GM18907 (cell line): ENCODE measurements around the gene DST.
A peak's percentile ranks its signal among the peaks of the same experiment; 100 is the strongest.

Experiments
- ATAC-seq: cut with Tn5 transposase; IDR thresholded peaks from one replicate; pipeline ENCODE4 v1.9.1; 2021; ENCODE audit warnings: mild to moderate bottlenecking, moderate library complexity; ENCODE audit not compliant: unreplicated experiment

The DST gene

DNA sequence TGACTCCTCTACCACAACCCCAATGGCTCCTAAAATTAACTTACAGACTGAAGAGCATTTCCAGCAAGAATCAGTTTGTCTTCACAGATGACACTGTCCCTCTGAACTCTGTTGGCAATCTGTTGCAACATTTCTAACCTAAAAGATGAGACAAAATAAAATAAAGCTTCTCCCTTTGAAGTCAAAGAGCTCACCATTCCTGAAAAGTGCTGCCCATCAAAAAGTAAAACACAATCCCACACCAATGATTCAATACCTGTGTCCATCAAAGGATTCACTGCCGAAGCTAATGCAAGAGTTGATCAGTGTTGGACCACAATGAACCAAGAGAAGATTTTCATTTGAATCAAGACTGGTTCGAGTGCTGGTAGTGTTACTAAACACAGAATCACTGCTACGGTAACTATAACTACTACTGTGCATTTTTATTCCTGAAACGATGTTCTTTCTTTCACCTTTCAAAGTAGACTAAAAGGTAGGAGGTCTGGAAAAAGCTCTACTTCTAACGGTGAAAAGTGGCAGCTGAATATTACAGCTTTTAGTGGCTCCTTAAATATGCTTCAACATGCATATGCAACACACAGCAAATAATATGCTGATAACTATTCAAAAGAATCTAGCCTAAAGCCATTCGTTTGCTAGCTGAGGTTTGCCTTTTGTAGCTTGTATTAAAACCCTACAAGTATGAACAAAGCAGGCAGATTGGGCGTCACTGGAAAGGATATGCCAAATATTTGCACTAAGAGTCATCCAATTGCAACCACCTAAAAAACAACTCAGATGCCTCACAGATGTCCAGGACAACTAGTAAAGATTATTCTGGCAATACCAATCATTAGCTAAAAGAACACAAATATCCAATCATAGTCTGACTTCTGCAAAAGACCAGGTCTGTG lies at the start of gene DST:
Gene DST, minus strand, starts transcription at position 524 of the 896 bp plus-strand sequence.
- no peak for ATAC-seq

DNA sequence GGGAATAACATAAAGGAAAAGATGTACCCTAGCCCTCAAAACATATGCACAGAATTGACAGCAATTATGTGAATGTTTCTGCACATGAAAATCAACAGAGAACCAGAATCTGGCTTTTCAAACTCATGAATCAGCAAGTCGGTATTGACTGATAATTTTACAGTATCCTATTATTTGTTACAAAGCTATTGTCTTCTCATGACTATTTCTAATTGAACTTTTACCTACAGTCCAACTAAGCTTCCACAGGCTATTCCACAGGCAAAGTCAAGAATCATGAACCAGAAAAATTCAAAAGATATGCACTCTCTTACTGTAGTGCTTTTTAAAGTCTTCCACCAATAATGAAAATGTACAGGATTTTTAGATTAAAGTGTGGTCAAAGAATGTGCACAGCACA lies 49.1 kb upstream of the DST start:
- ATAC-seq: no peak

DNA sequence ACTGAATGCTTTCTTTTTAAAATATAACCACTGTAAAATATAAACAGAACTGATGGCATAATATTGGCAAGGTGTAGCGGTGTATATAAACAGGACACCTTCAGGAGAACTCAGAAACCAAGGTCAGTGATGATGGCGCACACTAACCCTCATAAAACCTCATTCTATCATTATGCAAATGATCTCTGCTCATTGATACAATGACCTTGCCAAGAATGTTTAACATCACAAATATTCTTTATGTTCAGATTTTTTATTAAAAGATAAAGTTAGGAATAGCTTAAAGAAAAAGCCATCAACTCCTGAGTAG lies 48.6 kb upstream of the DST start:
- ATAC-seq: no peak

DNA sequence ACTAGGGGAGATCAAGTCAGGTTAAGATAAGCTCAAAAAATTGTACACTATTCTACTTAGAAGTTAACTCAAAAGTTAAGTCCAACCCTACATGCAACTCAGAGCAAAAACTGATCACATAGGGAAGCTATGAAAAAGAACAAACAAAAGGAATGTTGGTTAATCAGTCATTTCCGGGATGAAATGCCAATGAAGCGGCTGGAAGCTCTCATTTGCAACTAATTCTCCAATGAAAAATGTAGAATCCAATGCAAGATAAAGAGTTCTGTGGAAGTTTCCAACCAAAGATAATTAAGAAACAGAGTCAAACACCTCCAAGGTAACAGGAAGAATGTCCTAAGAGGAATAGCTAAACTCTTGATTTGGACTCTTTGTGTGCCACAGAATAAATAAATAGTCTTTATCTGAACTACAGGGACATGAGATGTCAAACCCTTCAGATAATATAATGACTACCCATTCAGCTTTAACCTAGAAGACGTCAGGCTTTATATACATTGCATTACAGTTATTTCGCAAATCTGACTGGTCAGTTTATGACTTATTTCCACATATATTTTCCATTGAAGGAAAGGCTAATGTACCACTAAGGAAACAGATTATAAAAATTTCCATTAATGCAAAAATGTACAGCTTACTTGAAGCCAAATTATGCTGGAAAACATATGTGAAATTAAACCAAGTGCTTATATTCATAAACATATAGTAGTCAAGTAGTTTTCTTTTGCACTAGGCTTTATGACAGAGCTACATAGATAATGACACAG lies 48.0 kb upstream of the DST start:
- no peak for ATAC-seq

DNA sequence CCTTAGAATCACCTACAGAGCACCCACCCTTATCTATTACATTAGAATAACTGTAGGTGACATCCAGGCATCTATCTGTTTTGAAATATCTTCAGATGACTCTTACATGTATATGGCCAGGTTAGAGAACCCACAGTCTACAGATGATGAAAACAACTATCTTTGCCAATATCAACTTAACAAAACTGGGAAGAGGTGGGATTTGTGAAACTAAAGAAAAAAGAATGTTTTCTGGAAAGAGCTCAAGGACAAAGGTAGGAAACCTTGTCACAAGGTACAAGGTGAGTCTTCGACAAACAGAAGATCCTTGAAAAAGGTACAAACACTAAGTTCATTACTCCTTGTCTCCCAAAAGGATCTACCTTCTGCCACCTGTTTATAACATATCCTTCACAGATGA lies 47.0 kb upstream of the DST start:
- peak; percentile 6 for ATAC-seq

DNA sequence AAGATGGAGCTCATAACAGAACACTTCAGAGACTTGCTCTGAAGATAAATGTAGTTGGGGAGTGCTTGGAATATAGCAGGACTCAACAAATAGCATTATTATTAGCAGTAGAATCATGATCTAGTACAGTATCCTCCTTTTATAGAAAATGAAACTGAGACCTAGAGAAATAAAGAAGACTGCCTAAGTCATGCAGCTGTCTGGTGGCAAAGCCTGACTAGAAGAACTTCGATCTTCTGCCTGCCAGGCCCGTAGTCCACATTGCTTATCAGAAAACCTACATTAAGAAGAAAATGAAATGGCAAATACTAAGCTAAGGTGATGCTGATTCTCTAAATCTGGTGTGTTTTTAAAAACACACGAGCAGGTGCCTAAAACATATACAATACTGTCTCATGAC lies 46.4 kb upstream of the DST start:
- ATAC-seq: peak; percentile 71

DNA sequence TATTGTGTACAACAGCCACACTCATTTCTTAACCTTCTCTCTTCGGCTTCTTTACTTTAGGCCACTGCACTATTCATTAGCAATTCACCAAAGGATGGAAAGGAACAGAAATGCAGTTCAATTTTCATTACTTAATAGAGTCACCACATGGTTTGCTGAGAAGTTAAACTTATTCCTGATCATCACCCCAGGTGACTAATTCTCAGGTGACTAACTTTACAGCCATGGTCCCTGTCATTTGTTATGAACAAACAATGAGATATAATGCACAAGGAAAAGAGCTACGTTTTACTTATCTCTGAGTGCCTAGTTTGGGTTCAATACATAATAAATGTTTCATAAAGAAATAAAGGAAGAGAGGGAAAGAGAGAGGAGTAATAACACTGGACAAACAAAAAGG lies 45.8 kb upstream of the DST start:
- no peak for ATAC-seq

DNA sequence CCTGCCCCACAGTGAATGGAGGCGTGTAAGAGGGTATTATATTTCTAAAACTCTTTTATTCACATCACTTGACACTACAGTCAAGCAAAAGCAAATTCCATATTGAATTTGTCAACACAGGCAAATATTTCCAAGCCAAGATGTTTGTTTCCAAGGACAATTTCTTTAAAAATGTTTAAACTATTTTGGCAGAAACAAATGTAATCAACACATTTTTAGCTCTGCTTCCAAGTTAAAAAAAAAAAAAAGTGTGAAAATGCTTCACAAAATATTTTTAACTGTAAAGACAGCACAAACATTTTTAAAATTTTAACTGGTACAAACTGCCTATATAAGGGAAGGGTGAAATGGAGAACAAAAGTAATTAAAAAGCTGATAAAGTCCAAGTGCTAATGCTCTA lies 44.9 kb upstream of the DST start:
- no peak for ATAC-seq

DNA sequence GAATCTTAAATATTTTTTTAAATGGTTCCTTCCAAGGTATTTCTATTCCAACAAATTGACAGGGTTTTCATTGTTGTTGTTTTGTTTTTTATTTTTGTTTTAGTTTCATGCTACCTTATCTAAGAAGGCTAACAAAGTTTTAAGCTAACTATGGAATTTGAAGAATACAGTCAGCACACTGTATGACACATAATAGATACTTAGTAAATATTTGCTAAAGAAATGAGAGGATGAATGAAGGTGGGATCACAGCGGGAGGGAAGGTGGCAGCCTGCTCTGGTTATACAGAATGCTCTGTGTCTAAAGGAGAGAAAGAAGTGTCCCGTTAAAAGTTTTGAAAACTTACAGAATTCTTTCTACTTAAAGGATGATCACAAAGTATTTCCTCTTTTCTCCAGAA lies 43.7 kb upstream of the DST start:
- no peak for ATAC-seq

DNA sequence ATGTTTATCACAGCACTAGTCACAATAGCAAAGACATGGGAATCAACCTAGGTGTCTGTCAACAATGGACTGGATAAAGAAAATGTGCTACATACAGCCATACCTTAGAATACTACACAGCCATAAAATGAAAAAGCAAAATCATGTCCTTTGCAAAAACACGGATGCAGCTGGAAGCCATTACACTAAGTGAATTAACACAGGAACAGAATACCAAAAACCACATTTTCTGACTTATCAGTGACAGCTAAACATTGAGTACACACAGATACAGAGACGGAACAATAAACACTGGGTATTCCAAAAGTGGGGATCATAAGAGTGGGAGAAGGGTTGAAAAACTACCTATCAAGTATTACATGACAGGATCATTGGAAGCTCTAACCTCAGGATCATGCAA lies 43.3 kb upstream of the DST start:
- no peak for ATAC-seq

DNA sequence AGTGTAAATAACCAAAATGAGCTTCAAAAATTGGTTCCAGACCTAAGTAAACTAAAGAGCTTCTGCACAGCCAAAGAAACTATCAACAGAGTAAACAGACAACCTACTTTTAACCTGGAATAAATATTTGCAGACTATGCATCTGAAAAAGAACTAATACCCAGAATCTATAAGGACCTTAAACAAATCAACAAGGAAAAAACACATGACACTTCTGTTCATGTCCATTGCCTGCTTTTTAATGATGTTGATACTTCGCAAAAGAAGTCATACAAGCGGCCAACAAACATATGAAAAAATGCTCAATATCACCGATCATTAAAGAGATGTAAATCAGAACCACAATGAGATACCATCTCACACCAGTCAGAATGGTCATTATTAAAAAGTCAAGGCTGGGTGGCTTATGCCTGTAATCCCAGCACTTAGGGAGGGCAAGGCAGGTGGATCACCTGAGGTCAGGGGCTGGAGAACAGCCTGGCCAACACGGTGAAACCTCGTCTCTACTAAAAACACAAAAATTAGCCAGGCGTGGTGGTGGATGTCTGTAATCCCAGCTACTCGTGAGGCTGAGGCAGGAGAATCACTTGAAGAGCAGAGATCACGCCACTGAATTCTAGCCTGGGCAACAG lies 42.5 kb upstream of the DST start:
- ATAC-seq: no peak

DNA sequence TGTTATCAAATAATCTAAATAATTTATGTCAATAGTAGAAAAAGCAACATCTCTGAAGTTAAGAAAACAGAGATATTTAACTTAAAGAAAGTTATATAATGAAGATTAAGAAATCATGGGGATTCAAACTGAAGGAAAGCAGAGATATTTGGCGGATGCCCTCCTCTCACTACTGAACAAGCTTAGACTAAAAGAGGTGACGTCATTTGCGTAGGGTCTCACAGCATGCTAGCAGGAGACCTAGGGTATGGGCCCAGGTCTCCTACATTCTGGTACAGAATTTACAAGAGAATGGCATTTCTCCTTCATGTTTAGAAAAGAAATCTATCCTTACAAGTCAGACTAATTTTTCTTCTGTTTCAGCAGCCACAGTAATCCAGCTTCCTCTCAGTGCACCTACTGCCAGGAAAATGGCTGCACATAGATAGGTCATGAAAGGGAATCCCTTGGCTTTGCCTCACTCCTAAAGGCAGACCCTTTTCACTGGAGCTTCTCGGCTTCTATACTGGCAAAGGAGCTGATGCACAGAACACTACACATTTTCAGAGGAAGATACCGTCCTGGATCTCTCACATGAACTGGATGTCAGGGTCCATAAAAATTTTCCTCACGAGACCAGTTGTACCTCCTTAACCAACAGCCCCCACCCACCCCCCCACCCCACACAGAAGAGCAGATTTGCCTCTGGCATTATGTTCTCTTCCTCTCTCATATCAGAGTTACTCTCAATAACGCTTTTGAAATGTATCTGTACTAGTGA lies 41.8 kb upstream of the DST start:
- ATAC-seq: no peak

DNA sequence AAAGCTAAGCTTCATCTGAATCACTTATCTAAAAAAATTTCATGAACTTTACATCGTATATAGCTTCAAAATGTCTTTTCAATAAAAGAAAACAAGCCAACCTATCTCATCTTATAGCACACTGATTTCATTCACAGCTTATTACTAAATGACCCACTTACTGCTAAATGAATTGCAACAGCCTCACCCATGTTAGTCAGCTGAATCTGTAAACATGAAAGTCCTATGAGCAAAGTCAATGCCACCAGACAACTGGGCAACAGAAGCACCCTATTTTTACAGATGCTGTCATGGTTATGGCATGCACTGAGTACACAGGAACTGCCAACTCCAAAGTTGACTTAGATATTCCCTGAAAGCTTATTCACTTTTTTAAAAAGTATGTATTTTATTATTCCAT lies 41.2 kb upstream of the DST start:
- ATAC-seq: no peak

DNA sequence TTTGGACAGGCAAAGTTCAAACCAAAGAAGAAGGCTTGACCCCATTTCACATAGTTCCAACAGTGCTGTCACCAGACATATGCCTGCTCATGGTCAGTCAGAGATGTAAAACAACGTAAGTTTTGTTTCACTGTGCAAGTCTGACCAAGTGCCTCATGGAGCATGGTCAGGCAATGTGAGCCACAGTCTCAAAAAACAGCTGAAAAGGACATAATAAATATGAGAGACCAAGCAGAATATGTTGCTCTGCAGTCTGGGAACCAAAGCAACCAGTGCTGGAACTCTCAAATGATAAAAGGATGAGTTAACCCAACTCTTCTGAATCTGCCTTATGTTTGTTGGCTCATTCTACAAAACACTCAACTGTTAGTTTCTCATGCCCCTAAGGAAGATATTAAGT lies 39.9 kb upstream of the DST start:
- no peak for ATAC-seq

DNA sequence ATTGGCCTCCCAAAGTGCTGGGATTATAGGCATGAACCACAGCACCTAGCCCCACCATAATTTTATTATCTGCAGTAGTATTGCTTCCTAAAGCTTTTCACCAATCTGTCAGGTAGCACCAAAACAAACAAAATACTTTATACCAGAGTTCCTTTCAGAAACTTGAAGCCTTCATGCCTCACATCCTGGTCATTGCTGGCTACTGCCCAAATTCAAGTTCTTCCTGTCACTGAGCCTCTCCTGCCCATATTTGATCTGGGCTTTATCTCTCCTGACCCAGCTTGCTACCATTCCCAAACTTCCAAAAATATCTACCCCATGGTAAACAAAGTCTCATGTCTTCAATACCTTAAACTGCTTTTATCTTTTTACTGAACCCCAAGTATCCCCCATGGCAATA lies 34.9 kb upstream of the DST start:
- ATAC-seq: no peak

DNA sequence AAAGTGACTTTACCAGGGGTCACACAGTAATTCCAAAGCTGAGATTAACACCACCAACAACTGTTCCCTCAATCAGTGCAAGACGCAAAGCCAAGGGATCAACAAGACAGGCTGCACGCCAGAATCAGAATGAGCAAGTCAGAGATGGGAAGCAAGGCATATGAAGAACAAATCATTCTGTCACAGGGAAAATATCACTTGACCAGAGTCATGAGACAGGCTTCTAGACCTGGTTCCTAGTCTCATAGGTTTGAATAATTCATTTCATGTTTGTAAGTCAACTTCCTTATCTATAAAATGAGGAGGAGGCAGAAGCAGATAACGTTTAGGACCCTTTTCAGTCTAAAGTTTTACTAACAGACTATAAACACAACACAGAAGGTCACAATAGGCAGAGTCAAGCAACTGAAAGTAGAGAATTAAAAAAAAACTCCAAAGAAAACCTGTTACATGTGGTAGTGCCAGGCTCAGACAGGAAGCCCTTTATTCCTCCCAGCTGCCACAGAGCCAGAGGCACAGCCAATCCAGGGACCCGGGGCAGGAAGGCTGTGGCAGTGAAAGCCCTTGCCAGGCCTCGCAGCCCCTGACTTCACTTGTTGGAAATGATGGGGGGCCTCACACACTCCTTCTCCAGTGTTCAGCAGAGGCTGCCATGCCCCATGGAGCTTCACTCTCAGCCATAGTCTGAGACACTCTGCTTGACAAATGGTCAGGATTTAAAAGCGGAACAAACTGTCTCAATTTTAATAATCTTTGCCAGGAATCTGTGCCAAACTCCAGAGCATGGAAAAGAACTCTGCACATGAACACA lies 29.2 kb upstream of the DST start:
- ATAC-seq: no peak

DNA sequence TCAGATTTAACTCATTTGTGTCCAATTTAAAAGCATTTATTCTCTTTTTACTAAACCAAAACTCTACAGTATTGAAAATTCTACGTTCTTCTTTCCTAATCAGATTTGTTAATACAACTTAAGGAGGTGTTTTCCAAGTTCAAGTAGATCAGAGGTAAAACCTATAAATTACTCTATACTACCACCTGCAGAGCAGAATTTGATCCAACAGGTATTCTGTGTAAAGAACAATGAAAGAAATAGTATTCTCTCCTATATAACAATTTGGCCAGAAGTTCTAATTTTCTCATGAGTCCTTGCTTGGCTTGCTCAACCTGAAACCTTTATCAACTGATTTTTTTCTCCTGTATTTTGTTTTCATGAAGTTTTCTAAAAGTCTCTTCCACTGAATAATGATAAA lies 28.5 kb upstream of the DST start:
- no peak for ATAC-seq

DNA sequence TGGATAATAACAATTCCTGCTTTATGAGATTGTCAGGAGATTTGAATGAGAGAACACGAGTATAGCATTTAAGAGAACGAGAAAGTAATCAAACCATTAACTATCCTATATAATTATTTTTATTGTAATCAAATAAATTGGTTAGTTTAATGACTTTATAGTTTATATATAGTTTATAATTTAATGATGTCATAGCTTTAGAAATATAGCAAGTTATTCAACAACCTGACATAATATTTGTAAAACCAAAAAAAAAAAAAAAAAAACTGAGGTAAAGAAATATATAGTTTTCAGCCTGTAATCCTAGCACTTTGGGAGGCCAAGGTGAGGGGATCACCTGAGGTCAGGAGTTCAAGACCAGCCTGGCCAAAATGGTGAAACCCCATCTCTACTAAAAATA lies 26.4 kb upstream of the DST start:
- no peak for ATAC-seq

DNA sequence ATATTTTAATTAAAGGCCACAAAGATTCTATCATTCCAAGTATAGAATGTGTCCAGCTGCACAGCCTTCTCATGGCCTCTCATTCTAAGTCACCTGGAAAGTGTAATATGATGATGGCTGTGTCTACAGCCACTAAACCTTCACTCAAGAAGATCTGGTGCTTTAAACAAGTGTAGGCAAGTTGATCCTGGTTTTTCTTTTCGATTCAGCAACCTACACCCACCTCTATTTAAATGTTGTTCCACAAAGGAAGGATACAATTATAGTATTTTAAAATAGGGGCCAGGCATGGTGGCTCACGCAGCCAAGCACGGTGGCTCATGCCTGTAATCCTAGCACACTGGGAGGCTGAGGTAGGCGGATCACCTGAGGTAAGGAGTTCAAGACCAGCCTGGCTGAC lies 25.5 kb upstream of the DST start:
- ATAC-seq: no peak

DNA sequence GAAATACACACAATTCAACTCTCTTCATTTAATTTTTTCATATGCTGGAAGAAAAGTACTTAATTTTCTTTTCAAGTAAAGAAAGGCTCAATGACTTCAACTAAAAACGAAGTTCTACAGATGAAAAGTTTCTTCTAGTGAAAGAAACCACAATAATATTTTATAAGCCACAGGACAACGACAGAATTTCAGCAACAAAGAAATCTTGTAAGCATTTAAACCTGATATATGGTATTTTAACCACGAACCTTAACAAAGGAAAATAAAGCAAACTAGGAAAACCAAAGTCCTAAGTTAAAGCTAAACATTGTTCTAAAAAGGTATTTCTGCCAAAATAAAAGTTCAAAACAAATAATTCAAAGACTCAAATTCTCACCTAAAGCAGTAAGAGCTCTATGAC lies 24.6 kb upstream of the DST start:
- no peak for ATAC-seq

DNA sequence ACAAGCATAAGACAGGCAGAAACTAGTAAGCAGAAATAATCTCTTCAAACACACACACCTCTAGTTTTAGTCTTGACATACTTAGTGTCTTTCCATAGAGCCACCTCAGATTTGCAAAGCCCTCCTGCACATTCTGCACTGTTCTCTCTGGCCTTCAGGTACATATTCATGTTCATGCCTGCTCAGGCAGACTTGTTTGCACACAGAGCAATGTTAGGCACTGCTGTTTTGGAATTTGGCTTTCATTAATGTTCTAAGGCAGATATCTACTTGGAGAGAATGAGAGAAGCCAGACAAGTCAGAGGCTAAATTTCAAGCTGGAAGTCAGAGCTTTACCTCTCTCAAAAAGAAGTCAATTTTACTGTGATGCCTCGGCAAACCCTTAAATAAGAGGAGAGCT lies 21.3 kb upstream of the DST start:
- ATAC-seq: no peak
